Esophagus muscularis mucosa (tissue), 4 donors: ENCODE data around the gene CD46.

Source experiments
- CTCF ChIP-seq, 3 experiments: fragments of 200-600 bp in 2 of 3; fragments of 450-650 bp in 1 of 3; sonication (generic) in 2 of 3; IDR thresholded peaks; one replicate each; pipeline ENCODE4 v1.5.1; 2017 to 2019; ENCODE audit warnings: antibody characterized with exemption in 3 of 3, mild to moderate bottlenecking in 2 of 3, moderate library complexity in 1 of 3
- EP300 ChIP-seq: sonication (generic); formaldehyde crosslinking; IDR thresholded peaks from one replicate; pipeline ENCODE4 v1.6.1; 2017; ENCODE audit warnings: antibody characterized with exemption
- POLR2A ChIP-seq: fragments of 450-650 bp; IDR thresholded peaks from one replicate; pipeline ENCODE4 v1.6.1; 2017; ENCODE audit warnings: antibody characterized with exemption, moderate library complexity, mild to moderate bottlenecking, low read depth
- POLR2AphosphoS5 ChIP-seq, 2 donors: sonication (generic); formaldehyde crosslinking; IDR thresholded peaks; one replicate each; pipeline ENCODE4 v1.6.1; 2017; ENCODE audit warnings: antibody characterized with exemption in 2 of 2

- TF ChIP-seq CTCF (IDR thresholded peaks at IDR 0.05), result no peak
- no peak for TF ChIP-seq POLR2A
- TF ChIP-seq EP300, result no peak
- peak; percentile 29 to 42 for TF ChIP-seq POLR2AphosphoS5 (IDR thresholded peaks at IDR 0.05)
These were observed 86.6 kb downstream of the CD46 start for GRCh38 chr1:207838156-207839082.
